Endothelial cell (in vitro differentiated cells): ENCODE data around the gene ODAPH. TPM values are rescaled to one million over a fixed set of nuclear protein-coding genes. Genes with fewer than 3 reads are reported as not detected.

Experiments
- DNase-seq: peaks from one replicate; pipeline ENCODE4 v3.0.0; 2021; ENCODE audit warnings: low spot score
- H3K27ac Mint-ChIP-seq: one replicate; pipeline ENCODE4 v1.8.0; 2021; ENCODE audit warnings: mixed read lengths, inconsistent platforms; ENCODE audit not compliant: unreplicated experiment
- H3K27me3 Mint-ChIP-seq: one replicate; pipeline ENCODE4 v1.8.0; 2021; ENCODE audit warnings: mild to moderate bottlenecking, moderate library complexity, mixed read lengths, inconsistent platforms; ENCODE audit not compliant: unreplicated experiment
- H3K36me3 Mint-ChIP-seq: one replicate; pipeline ENCODE4 v1.8.0; 2021; ENCODE audit warnings: mild to moderate bottlenecking, low read depth, mixed read lengths, inconsistent platforms; ENCODE audit not compliant: unreplicated experiment
- H3K4me1 Mint-ChIP-seq: one replicate; pipeline ENCODE4 v1.8.0; 2021; ENCODE audit warnings: mild to moderate bottlenecking, mixed read lengths, inconsistent platforms; ENCODE audit not compliant: unreplicated experiment
- H3K4me3 Mint-ChIP-seq: one replicate; pipeline ENCODE4 v1.8.0; 2021; ENCODE audit warnings: mild to moderate bottlenecking, mixed read lengths, inconsistent platforms; ENCODE audit not compliant: unreplicated experiment
- H3K9me3 Mint-ChIP-seq: one replicate; pipeline ENCODE4 v1.8.0; 2021; ENCODE audit warnings: mixed read lengths, inconsistent platforms; ENCODE audit not compliant: unreplicated experiment
- CTCF ChIP-seq: fragments of 200-600 bp; sonication (generic); IDR thresholded peaks from one replicate; pipeline ENCODE4 v1.5.0; 2021; ENCODE audit warnings: antibody characterized with exemption; ENCODE audit not compliant: unreplicated experiment
- total RNA-seq: library from RNA; stranded (reverse); fragmentation: NEBNext Ultra II Directional; extraction: Animal tissue kit (Norgen Biotek cat#: 25700); gene quantifications from one replicate; pipeline ENCODE4 v1.2.1, GENCODE V29; 2021; ENCODE audit not compliant: unreplicated experiment

The ODAPH gene
- total RNA-seq, 1 donor from 2014 or later, result not detected

GRCh38 chr4:75565481-75565880 lies 9.6 kb downstream of the ODAPH start:
- H3K27ac Mint-ChIP-seq, result no peak overlapping the region
- TF ChIP-seq CTCF, result no peak
- H3K27me3 Mint-ChIP-seq, result no peaks in the 10 kb centered on the region
- no peak overlapping the region for H3K4me3 Mint-ChIP-seq
- no peaks in the 10 kb centered on the region for H3K4me1 Mint-ChIP-seq
- no peaks in the 10 kb centered on the region for H3K9me3 Mint-ChIP-seq
- H3K36me3 Mint-ChIP-seq, result peaks cover 6% of the 10 kb centered on the region
- no peak for DNase-seq

GRCh38 chr4:75566911-75567310 lies 11.0 kb downstream of the ODAPH start:
- no peak overlapping the region for H3K4me3 Mint-ChIP-seq
- H3K27me3 Mint-ChIP-seq, result no peaks in the 10 kb centered on the region
- no peak for TF ChIP-seq CTCF
- H3K4me1 Mint-ChIP-seq, result no peaks in the 10 kb centered on the region
- peaks cover 6% of the 10 kb centered on the region for H3K36me3 Mint-ChIP-seq
- no peaks in the 10 kb centered on the region for H3K9me3 Mint-ChIP-seq
- DNase-seq, result no peak
- no peak overlapping the region for H3K27ac Mint-ChIP-seq

GRCh38 chr4:75567725-75568124 lies 11.9 kb downstream of the ODAPH start:
- no peaks in the 10 kb centered on the region for H3K27me3 Mint-ChIP-seq
- no peaks in the 10 kb centered on the region for H3K9me3 Mint-ChIP-seq
- H3K4me1 Mint-ChIP-seq, result no peaks in the 10 kb centered on the region
- H3K36me3 Mint-ChIP-seq, result peaks cover 6% of the 10 kb centered on the region
- no peak overlapping the region for H3K27ac Mint-ChIP-seq
- DNase-seq, result no peak
- H3K4me3 Mint-ChIP-seq, result no peak overlapping the region
- no peak for TF ChIP-seq CTCF

DNA sequence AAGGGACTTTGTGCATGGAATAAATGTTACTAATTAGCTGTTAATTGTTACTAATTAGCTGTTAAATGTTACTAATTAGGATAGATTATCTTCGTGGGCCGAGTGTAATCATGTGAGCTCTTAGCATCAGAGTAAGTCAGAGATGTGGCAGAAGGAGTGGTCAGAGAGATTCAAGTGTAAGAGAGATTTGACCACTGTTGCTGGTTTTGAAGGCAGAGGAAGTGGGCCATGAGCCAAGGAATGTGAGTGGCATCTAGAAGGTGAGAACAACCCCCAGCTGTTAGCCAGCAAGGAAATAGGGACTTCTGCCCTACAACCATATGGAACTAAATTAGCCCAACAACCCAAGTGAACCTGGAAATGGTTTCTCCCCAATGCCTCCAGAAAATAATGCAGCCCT lies 28.2 kb downstream of the ODAPH start:
- TF ChIP-seq CTCF, result no peak
- no peaks in the 10 kb centered on the region for H3K9me3 Mint-ChIP-seq
- peak overlapping the region; percentile 40 for H3K4me3 Mint-ChIP-seq
- no peaks in the 10 kb centered on the region for H3K36me3 Mint-ChIP-seq
- H3K4me1 Mint-ChIP-seq, result no peaks in the 10 kb centered on the region
- H3K27me3 Mint-ChIP-seq, result peaks cover 1% of the 10 kb centered on the region
- no peak overlapping the region for H3K27ac Mint-ChIP-seq
- DNase-seq, result no peak

DNA sequence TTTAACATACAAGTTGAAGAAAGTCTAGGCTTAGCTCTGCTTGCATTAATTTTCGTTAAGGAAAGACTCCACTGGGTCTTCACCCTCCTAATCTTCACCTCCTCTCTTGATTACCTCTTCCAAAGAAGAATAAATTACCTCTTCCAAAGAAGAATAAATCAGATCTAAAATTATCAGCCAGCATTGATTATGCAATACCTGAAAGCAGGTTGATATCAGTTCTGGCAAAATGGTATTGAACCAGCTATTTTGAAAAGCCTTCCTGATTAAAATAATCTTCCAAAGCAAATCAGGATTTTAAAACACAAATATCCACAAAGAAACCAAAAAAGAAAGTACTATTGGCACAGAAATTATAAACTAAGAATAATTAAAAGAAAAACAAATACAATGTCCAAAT lies 37.5 kb downstream of the ODAPH start:
- H3K9me3 Mint-ChIP-seq, result no peaks in the 10 kb centered on the region
- H3K4me1 Mint-ChIP-seq, result no peaks in the 10 kb centered on the region
- H3K36me3 Mint-ChIP-seq, result no peaks in the 10 kb centered on the region
- H3K4me3 Mint-ChIP-seq, result no peak overlapping the region
- H3K27me3 Mint-ChIP-seq, result no peaks in the 10 kb centered on the region
- no peak for TF ChIP-seq CTCF
- DNase-seq, result no peak
- no peak overlapping the region for H3K27ac Mint-ChIP-seq
